ENCODE data around the gene INTS6. TPM values are rescaled to one million over a fixed set of nuclear protein-coding genes. Genes with fewer than 3 reads are reported as not detected.

The INTS6 gene
- total and polyA plus RNA-seq, 8 donors: 25.0 to 47.3 (median 41.8) TPM

- ATAC-seq: no peak
- no peaks in the 10 kb centered on the region for H3K9me3 ChIP-seq
- DNase-seq: no peak
- no peak overlapping the region for H3K27ac ChIP-seq
- H3K27me3 ChIP-seq: no peaks in the 10 kb centered on the region
- intact Hi-C loops (cut with DNase I): no loop called here
- H3K4me1 ChIP-seq: no peaks in the 10 kb centered on the region
- H3K36me3 ChIP-seq: no peaks in the 10 kb centered on the region
- H3K4me3 ChIP-seq: no peak overlapping the region
- TF ChIP-seq CTCF (IDR thresholded peaks at IDR 0.05): no peak
These were observed 126.1 kb downstream of the INTS6 start for GRCh38 chr13:51326777-51327176.

- H3K27ac ChIP-seq: no peak overlapping the region
- intact Hi-C loops (cut with DNase I): no loop called here
- H3K36me3 ChIP-seq: no peaks in the 10 kb centered on the region
- DNase-seq (no peak), ATAC-seq (no peak)
- H3K9me3 ChIP-seq: no peaks in the 10 kb centered on the region
- H3K4me3 ChIP-seq: no peak overlapping the region
- TF ChIP-seq CTCF (IDR thresholded peaks at IDR 0.05): no peak
- H3K4me1 ChIP-seq: no peaks in the 10 kb centered on the region
- no peaks in the 10 kb centered on the region for H3K27me3 ChIP-seq
These were observed 127.0 kb downstream of the INTS6 start for GRCh38 chr13:51325837-51326236.

GRCh38 chr13:51324714-51325420, 128.0 kb downstream of the INTS6 start:
- intact Hi-C loops (cut with DNase I): no loop called here

GRCh38 chr13:51323824-51324511, 128.9 kb downstream of the INTS6 start:
- no peaks in the 10 kb centered on the region for H3K27me3 ChIP-seq

More at GRCh38 chr13:51324714-51325420, 128.0 kb downstream of the INTS6 start:
- no peaks in the 10 kb centered on the region for H3K36me3 ChIP-seq
- DNase-seq (no peak), ATAC-seq (no peak)
- no peaks in the 10 kb centered on the region for H3K27me3 ChIP-seq
- no peaks in the 10 kb centered on the region for H3K9me3 ChIP-seq
- no peak overlapping the region for H3K4me3 ChIP-seq
- H3K4me1 ChIP-seq: no peaks in the 10 kb centered on the region
- no peak for TF ChIP-seq CTCF (IDR thresholded peaks at IDR 0.05)
- H3K27ac ChIP-seq: no peak overlapping the region

More at GRCh38 chr13:51323824-51324511, 128.9 kb downstream of the INTS6 start:
- Histone ChIP-seq H3K27ac (no peak overlapping the region), H3K36me3 (no peaks in the 10 kb centered on the region), H3K4me1 (no peaks in the 10 kb centered on the region), H3K9me3 (no peaks in the 10 kb centered on the region), H3K4me3 (no peak overlapping the region)
- ATAC-seq: no peak
- no peak for DNase-seq
- intact Hi-C loops (cut with DNase I): no loop called here
- no peak for TF ChIP-seq CTCF (IDR thresholded peaks at IDR 0.05)

All from left lung (tissue), 10 donors.